Activated T-cell treated with anti-CD3 and anti-CD28 coated beads for 1 hour (primary cell): ENCODE measurements around the gene WFS1.

Experiments used
- DNase-seq: peaks from one replicate; pipeline ENCODE4 v3.0.0-alpha.2; 2020; ENCODE audit warnings: low read depth

WFS1 gene

GRCh38 chr4:6262176-6262575 lies 7.5 kb upstream of the WFS1 start:
- no peak for DNase-seq

- no peak for DNase-seq
Observed at GRCh38 chr4:6262847-6263487, 6.7 kb upstream of the WFS1 start.

GRCh38 chr4:6263526-6264224 lies 6.0 kb upstream of the WFS1 start:
- DNase-seq: no peak

- DNase-seq: no peak
Observed at GRCh38 chr4:6264225-6264540, 5.5 kb upstream of the WFS1 start.

GRCh38 chr4:6265546-6265945 lies 4.1 kb upstream of the WFS1 start:
- no peak for DNase-seq

- DNase-seq: no peak
Observed at GRCh38 chr4:6267573-6267972, 2.1 kb upstream of the WFS1 start.

GRCh38 chr4:6268650-6269615 lies 717 bp upstream of the WFS1 start:
- DNase-seq: no peak

GRCh38 chr4:6270636-6271121 lies 1.0 kb downstream of the WFS1 start:
- DNase-seq: no peak

- no peak for DNase-seq
Observed at GRCh38 chr4:6271206-6271605, 1.6 kb downstream of the WFS1 start.

- DNase-seq: no peak
Observed at GRCh38 chr4:6271701-6272465, 2.2 kb downstream of the WFS1 start.

- DNase-seq: no peak
Observed at GRCh38 chr4:6272863-6273660, 3.4 kb downstream of the WFS1 start.

- DNase-seq: no peak
Observed at GRCh38 chr4:6273661-6273990, 4.0 kb downstream of the WFS1 start.

GRCh38 chr4:6275351-6275750 lies 5.7 kb downstream of the WFS1 start:
- no peak for DNase-seq

GRCh38 chr4:6275898-6276806 lies 6.5 kb downstream of the WFS1 start:
- no peak for DNase-seq

- no peak for DNase-seq
Observed at GRCh38 chr4:6277139-6277802, 7.6 kb downstream of the WFS1 start.

GRCh38 chr4:6277935-6278800 lies 8.5 kb downstream of the WFS1 start:
- no peak for DNase-seq

GRCh38 chr4:6278801-6279197 lies 9.1 kb downstream of the WFS1 start:
- no peak for DNase-seq

GRCh38 chr4:6279582-6280289 lies 10.1 kb downstream of the WFS1 start:
- no peak for DNase-seq
